Measurements from ENCODE around the gene TRIM5.
"Not testable (repeated sequence)": the region's sequence is repeated elsewhere in the genome, so short reads cannot be mapped to it uniquely, and the experiment has no call there.

TRIM5 gene

DNA sequence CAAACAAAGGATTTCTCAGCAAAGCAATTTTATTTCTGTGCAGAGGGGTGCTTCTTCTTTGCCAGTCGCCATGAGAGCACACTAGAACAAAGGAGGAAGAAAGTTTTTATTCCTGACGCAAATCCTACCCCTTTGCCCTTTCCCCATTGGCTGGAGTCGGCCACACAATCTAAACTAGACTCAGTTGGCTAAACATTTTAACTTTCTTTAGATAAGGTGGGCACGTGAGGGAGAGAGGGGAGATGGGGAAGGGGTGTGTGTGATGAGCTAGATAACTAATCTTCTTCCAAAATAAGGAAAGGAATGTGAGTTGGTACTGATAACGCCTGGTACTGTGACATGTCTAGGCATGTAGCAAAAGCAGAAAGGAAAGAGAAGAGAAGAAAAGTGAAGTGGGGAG is 5.3 kb upstream of the TRIM5 start:
- no peak for DNase-seq (ENCODE audit: extremely low spot score, insufficient read length, low read depth)
- FAIRE-seq = peak; percentile 57

DNA sequence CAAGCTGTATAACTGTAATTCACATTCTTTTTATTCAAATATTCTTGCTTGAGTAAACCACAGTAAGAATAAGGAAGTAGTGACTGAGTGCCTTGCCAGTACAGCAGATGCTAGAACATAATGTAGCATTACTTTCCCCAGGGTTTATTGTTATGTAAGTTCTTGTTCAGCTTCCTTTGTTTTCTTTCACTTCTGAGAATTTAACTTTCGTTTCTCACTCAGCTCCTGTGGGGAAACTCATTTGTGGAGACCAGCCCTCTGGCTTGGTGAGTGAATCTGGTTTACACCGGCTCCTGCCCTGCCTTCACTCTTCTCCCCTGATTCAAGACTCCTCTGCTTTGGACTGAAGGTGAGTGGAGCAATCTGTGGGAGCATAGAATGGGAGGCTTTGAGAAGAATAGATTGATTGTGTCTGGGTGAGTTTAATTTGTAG is 4.7 kb upstream of the TRIM5 start, which contains the start of gene TRIM22:
TRIM22 (plus strand) TSS at position 240 of the 433 bp plus-strand sequence. CDS start 6,443 bp downstream, outside the sequence.
- DNase-seq (ENCODE audit: extremely low spot score, insufficient read length, low read depth) (peak; percentile 33), FAIRE-seq (peak; percentile 89)

DNA sequence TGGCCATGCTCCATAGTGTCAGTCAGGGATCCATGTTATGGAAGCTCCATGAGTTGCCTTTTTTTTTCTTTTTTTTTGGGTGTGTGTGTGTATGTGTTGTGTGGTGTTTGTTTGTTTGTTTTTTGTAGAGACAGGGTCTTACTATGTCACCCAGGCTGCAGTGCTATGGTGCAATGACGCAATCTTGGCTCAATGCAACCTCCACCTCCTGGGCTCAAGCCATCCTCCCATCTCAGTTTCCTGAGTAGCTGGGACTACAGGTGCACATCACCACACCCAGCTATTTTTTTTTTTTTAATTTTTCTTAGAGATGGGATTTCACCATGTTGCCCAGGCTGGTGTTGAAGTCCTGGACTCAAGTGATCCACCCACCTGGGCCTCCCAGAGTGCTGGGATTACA is 3.6 kb upstream of the TRIM5 start:
- DNase-seq (ENCODE audit: extremely low spot score, insufficient read length, low read depth) (no peak), FAIRE-seq (no peak)

DNA sequence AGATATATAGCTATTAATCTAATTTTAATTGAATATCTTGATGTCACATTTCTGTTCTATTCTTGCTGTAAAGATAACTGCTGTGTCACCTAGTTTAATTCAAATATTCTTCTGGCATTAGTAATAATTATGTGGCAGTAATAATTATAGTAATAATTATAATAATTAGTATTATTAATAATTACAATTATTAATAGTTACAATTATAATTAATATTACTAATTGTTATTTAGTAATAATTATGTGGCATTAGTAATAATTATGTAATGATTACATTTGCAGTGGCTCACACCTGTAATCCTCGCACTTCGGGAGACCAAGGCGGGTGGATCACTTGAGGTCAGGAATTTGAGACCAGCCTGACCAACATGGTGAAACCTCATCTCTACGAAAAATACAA is 1.6 kb upstream of the TRIM5 start:
- no peak for DNase-seq (ENCODE audit: extremely low spot score, insufficient read length, low read depth)
- FAIRE-seq = no peak

- DNase-seq (ENCODE audit: extremely low spot score, insufficient read length, low read depth) (no peak), FAIRE-seq (no peak)
Measured at GRCh38 chr11:5684036-5684645, 733 bp downstream of the TRIM5 start.

DNA sequence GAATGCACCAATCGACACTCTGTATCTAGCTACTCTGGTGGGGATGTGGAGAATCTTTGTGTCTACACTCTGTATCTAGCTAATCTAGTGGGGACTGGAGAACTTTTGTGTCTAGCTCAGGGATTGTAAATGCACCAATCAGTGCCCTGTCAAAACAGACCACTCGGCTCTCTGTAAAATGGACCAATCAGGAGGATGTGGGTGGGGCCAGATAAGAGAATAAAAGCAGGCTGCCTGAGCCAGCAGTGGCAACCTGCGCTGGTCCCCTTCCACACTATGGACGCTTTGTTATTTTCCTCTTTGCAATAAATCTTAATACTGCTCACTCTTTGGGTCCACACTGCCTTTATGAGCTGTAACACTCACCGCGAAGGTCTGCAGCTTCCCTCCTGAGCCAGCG is 1.3 kb downstream of the TRIM5 start:
- DNase-seq (ENCODE audit: extremely low spot score, insufficient read length, low read depth); FAIRE-seq: not testable (repeated sequence)

DNA sequence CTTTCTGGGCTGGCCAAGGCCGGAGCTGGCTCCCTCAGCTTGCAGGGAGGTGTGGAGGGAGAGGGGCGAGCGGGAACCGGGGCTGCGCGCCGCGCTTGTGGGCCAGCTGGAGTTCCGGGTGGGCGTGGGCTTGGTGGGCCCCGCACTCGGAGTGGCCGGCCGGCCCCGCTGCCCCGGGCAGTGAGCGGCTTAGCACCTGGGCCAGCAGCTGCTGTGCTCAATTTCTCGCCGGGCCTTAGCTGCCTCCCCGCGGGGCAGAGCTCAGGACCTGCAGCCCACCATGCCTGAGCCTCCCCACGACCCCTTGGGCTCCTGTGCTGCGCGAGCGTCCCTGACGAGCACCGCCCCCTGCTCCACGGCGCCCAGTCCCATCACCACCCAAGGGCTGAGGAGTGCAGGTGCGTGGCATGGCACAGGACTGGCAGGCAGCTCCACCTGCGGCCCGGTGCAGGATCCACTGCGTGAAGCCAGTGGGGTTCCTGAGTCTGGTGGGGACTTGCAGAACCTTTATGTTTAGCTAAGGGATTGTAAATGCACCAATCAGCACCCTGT is 1.9 kb downstream of the TRIM5 start:
- not testable (repeated sequence) for FAIRE-seq; DNase-seq (ENCODE audit: extremely low spot score, insufficient read length, low read depth)

- FAIRE-seq (no peak), DNase-seq (ENCODE audit: extremely low spot score, insufficient read length, low read depth) (no peak)
Measured at GRCh38 chr11:5679811-5680210, 5.1 kb downstream of the TRIM5 start.

- FAIRE-seq (no peak), DNase-seq (ENCODE audit: extremely low spot score, insufficient read length, low read depth) (no peak)
Measured at GRCh38 chr11:5674391-5674790, 10.5 kb downstream of the TRIM5 start.

GRCh38 chr11:5671831-5672230 is 13.0 kb downstream of the TRIM5 start:
- FAIRE-seq (no peak), DNase-seq (ENCODE audit: extremely low spot score, insufficient read length, low read depth) (no peak)

DNA sequence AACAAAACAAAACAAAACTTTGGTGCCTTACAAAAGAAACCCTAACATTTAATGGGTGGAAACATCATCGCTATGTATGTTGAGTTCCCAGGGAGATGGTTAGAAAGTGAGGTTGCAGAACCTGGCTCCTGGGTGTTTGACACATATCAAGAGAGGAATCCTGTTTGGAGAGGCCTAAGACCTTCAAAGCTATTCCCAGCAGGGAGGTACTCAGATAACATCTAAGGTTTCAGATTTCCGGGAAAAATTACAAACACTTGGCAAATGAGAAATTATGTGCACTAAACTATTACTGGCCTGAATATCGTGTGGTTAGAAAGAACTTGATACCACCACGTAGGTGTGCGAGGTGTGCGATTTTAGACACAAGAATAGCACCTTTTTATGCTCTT is 18.5 kb downstream of the TRIM5 start:
- FAIRE-seq (no peak), DNase-seq (ENCODE audit: extremely low spot score, insufficient read length, low read depth) (no peak)

DNA sequence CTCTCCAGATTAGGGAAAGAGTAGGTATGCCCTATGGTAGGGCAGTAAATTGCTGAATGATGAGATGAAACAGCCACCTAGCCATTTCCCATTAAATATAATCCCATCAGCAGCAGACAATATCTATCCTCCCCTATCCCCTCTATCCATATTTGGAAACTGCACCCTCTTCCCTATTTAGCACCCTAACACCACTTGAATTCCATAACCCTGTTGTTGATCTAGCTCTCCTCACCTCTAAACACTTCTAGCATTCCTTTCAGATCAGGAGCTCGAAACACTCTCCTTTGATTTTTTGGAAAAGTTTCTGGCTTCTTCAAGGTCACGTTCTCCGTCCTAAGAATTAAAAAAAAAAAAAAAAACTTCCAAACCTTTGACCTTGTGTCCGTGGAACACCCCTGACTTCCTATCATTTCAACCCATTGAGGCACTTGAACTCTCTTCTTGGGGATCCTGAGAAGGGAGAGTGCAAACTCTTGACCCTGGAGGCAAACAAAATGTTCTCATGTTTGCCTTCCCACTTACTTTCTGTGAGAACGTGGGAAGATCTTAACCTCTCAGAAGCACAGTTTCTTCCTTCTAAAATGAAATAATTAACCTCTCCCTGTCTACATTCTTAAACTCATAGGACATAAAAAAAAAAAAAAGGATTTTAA is 19.0 kb downstream of the TRIM5 start:
- no peak for FAIRE-seq
- no peak for DNase-seq (ENCODE audit: extremely low spot score, insufficient read length, low read depth)

DNA sequence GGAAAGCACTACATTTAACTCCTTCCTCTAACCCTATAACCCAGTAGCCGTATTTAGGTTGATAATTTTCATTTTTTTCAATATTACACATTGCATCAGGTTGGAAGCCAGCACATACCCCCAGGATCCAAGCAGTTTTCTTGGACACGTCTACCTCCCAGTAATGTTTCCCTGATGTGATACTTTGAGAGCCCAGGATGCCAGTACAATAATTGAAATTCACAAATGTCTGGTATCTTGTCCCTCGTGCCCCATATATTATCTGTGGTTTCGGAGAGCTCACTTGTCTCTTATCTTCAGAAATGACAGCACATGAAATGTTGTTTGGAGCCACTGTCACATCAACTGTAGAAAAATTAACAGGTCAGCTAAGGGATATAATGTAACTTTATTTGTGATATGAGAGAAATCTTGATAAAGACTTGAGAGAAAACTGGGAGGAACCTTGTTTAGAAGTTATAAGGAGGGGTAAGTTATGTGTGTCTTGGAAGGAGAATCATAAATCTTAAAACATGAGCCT is 19.8 kb downstream of the TRIM5 start:
- no peak for FAIRE-seq

GRCh38 chr11:5663511-5663910 is 21.4 kb downstream of the TRIM5 start:
- FAIRE-seq (no peak), DNase-seq (ENCODE audit: extremely low spot score, insufficient read length, low read depth) (no peak)

More for the DNA sequence above, 19.8 kb downstream of the TRIM5 start:
- no peak for DNase-seq (ENCODE audit: extremely low spot score, insufficient read length, low read depth)

DNA sequence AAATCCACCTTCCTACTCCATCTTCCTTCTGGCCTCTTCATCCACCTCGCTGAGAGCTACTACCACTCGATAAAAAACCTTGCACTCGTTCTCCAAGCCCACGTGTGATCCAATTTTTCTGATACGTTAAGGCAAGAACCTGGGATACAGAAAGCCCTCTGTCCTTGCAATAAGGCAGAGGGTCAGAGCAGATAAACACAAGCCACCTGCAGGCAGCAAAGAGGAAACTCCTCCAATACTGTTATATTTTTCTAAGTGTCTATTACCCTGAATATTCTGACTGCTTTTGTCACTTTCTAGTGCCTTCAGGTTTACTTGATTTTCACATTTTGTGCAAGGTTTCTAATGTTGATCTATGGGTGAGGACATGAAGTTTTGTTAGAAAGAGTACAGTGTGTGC is 26.6 kb downstream of the TRIM5 start:
- FAIRE-seq = no peak
- DNase-seq (ENCODE audit: extremely low spot score, insufficient read length, low read depth) = no peak

DNA sequence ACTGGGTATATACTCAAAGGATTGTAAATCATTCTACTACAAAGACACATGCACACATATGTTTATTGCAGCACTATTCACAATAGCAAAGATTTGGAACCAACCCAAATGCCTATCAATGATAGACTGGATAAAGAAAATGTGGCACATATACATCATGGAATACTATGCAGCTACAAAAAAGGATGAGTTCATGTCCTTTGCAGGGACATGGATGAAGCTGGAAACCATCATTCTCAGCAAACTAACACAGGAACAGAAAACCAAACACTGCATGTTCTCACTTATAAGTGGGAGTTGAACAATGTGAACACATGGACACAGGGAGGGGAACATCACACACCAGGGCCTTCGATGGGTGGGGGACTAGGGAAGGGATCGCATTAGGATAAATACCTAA is 27.9 kb downstream of the TRIM5 start:
- DNase-seq (ENCODE audit: extremely low spot score, insufficient read length, low read depth); FAIRE-seq: not testable (repeated sequence)

GRCh38 chr11:5655474-5655873 is 29.4 kb downstream of the TRIM5 start:
- FAIRE-seq = no peak
- no peak for DNase-seq (ENCODE audit: extremely low spot score, insufficient read length, low read depth)

DNA sequence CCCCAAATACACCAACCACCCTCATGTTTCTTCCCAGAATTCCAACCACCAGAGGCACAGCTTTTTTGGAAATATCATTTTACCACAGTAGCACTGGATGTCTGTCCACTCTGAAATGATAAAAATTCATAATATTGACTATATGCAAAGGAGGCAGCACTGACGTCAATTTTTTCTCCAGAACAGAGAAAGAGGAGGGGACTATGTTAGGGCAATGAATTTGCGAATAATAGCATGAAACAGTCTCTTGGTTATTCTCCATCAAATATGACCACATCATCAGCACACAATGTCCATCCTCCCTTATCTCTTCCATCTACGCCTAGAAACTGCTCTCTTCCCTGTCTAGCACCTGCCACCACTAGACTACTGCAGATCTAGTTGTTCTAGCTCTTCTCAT is 38.7 kb downstream of the TRIM5 start:
- DNase-seq (ENCODE audit: extremely low spot score, insufficient read length, low read depth) = no peak
- no peak for FAIRE-seq

DNA sequence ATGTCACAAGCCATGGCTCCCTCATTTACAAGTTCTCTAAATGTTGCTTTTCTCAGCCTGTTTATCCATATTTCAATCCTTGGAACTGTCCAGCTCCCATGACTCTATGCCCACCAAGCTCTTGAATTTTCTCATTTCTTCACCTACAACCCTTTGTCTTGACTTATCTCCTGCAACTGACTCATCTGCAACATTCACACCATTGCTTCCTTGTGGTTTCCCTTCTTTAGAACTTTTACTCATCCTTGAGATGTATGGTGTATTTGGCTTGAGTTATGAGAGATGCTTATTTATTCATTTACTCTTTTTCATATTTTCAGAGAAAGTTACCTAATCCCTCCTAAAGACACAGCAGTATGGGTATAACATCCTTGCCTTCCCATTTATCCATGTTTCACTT is 41.3 kb downstream of the TRIM5 start:
- no peak for FAIRE-seq

DNA sequence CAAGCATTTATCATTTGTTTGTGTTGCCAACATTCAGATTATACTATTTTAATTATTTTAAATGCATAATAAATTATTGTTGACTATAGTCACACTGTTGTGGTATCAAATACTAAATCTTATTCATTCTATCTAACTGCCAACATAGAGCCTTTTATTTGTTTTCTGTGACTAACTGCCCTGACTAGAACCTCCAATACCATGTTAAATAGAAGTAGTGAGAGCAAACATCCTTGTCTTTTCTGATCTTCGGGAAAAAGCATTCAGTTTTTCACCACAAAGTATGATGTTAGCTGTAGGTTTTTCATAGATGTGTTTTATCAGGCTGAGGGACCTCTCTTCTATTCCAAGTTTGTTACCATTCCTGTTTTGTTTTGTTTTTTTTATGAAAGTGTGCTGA is 44.9 kb downstream of the TRIM5 start:
- DNase-seq (ENCODE audit: extremely low spot score, insufficient read length, low read depth) (no peak), FAIRE-seq (no peak)

More for the DNA sequence above, 41.3 kb downstream of the TRIM5 start:
- no peak for DNase-seq (ENCODE audit: extremely low spot score, insufficient read length, low read depth)

DNA sequence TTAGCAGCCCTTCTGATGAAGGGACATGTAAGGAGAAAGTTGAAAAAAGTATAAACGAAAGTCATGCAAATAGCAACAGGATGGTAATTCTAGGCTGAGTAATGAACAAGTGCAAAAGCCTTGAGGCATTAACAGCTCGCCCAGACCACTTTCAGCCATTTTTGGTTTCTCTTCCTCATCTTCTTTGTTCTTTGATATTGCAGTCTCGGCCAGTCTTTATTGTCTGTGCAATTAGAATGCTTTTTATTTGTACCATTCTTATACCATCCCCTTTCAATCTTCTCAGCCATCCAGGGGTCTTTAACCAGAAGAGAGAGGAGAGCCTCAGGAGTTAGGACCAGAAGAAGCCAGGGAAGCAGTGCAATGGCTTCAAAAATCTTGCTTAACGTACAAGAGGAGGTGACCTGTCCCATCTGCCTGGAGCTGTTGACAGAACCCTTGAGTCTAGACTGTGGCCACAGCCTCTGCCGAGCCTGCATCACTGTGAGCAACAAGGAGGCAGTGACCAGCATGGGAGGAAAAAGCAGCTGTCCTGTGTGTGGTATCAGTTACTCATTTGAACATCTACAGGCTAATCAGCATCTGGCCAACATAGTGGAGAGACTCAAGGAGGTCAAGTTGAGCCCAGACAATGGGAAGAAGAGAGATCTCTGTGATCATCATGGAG is 52.8 kb downstream of the TRIM5 start:
- DNase-seq (ENCODE audit: extremely low spot score, insufficient read length, low read depth) (peak; percentile 33), FAIRE-seq (peak; percentile 91)
